Astrocyte (in vitro differentiated cells and primary cell): ENCODE results near the gene KRT80. TPM values are rescaled to one million over a fixed set of nuclear protein-coding genes. Genes with fewer than 3 reads are reported as not detected.

ENCODE experiments used
- DNase-seq: peaks from one replicate; pipeline ENCODE4 v3.0.0-alpha.2; 2010; ENCODE audit warnings: low read depth
- FAIRE-seq: peaks from 2 replicates; lab custom pipeline; 2011; peaks lifted over from hg19 to GRCh38; lab: Jason Lieb, UNC
- H2AFZ ChIP-seq: 2 replicates; pipeline ENCODE4 v1.6.0; 2012; ENCODE audit warnings: low read depth, low read length, inconsistent platforms
- H3K27ac ChIP-seq: 2 replicates; pipeline ENCODE4 v1.5.1; 2011; ENCODE audit warnings: low read depth, low read length, inconsistent platforms
- H3K27me3 ChIP-seq: 2 replicates; pipeline ENCODE4 v1.6.0; 2011; ENCODE audit warnings: low read length, inconsistent platforms; ENCODE audit not compliant: insufficient read depth
- H3K36me3 ChIP-seq: 2 replicates; pipeline ENCODE4 v1.5.1; 2011; ENCODE audit warnings: low read length, inconsistent platforms; ENCODE audit not compliant: insufficient read depth
- H3K4me1 ChIP-seq: 2 replicates; pipeline ENCODE4 v1.5.1; 2011; ENCODE audit warnings: low read length, inconsistent platforms; ENCODE audit not compliant: insufficient read depth
- H3K4me2 ChIP-seq: 2 replicates; pipeline ENCODE4 v1.6.0; 2012; ENCODE audit warnings: low read length, inconsistent platforms
- H3K4me3 ChIP-seq: 2 replicates; pipeline ENCODE4 v1.5.1; 2011; ENCODE audit warnings: low read depth, mild to moderate bottlenecking, low read length, inconsistent platforms; ENCODE audit not compliant: insufficient read depth
- H3K79me2 ChIP-seq: 2 replicates; pipeline ENCODE4 v1.6.0; 2012; ENCODE audit warnings: mild to moderate bottlenecking, low read length, inconsistent platforms; ENCODE audit not compliant: insufficient read depth
- H3K9ac ChIP-seq: 2 replicates; pipeline ENCODE4 v1.6.0; 2012; ENCODE audit warnings: mild to moderate bottlenecking, low read length, inconsistent platforms
- H3K9me3 ChIP-seq: 2 replicates; pipeline ENCODE4 v1.5.1; 2012; ENCODE audit warnings: low read depth, mild to moderate bottlenecking, low read length, inconsistent platforms; ENCODE audit not compliant: insufficient read depth
- H4K20me1 ChIP-seq: 2 replicates; pipeline ENCODE4 v1.6.0; 2012; ENCODE audit warnings: low read length, inconsistent platforms; ENCODE audit not compliant: insufficient read depth
- H3K27ac Mint-ChIP-seq: one replicate; pipeline ENCODE4 v1.8.0; 2021; ENCODE audit warnings: mild to moderate bottlenecking, mixed read lengths; ENCODE audit not compliant: unreplicated experiment
- H3K27me3 Mint-ChIP-seq: one replicate; pipeline ENCODE4 v1.8.0; 2021; ENCODE audit warnings: low read depth, mixed read lengths; ENCODE audit not compliant: unreplicated experiment
- H3K36me3 Mint-ChIP-seq: one replicate; pipeline ENCODE4 v1.8.0; 2021; ENCODE audit warnings: low read depth, mixed read lengths; ENCODE audit not compliant: unreplicated experiment
- H3K4me1 Mint-ChIP-seq: one replicate; pipeline ENCODE4 v1.8.0; 2021; ENCODE audit warnings: low read depth, mixed read lengths; ENCODE audit not compliant: unreplicated experiment
- H3K4me3 Mint-ChIP-seq: one replicate; pipeline ENCODE4 v1.8.0; 2021; ENCODE audit warnings: mild to moderate bottlenecking, moderate library complexity, mixed read lengths; ENCODE audit not compliant: unreplicated experiment
- H3K9me3 Mint-ChIP-seq: one replicate; pipeline ENCODE4 v1.8.0; 2021; ENCODE audit warnings: mild to moderate bottlenecking, mixed read lengths; ENCODE audit not compliant: unreplicated experiment
- CTCF ChIP-seq: IDR thresholded peaks from 2 replicates; pipeline ENCODE4 v1.5.1; 2011; ENCODE audit warnings: low read depth, mild to moderate bottlenecking, inconsistent platforms, low read length, moderate library complexity; ENCODE audit not compliant: insufficient read depth
- EZH2 ChIP-seq: IDR thresholded peaks from 2 replicates; pipeline ENCODE4 v1.6.1; 2012; ENCODE audit warnings: mild to moderate bottlenecking, low read length, inconsistent platforms; ENCODE audit not compliant: insufficient read depth
- total RNA-seq: library from RNA; stranded (reverse); gene quantifications from 2 replicates; pipeline ENCODE4 v1.2.1, GENCODE V29; 2021

Gene KRT80
- total RNA-seq, 1 donor from 2014 or later = 3.6 TPM

DNA sequence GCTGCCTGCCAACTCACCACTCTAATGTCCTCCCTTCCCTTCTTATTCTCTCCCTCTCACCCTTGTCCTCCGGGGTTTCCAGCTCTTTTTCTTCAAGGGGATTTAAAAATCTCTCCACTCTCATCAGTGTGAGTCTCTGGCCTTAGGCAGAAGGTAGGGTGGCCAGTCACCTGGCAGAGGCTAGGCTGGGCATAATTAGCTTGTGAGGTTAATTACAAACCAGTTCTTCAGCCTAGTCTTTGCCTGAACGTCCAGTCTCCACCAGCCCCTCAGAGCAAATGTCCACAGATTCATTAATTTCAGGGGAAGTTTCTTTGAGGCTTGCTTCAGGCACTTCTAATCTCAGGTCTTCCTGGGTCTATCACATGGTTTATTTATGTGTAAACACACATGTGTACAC is 48.0 kb upstream of the KRT80 start:
- no peaks in the 10 kb centered on the region for H4K20me1 ChIP-seq
- H3K27me3 Mint-ChIP-seq = peaks cover 18% of the 10 kb centered on the region
- H3K36me3 ChIP-seq = no peaks in the 10 kb centered on the region
- H3K4me1 Mint-ChIP-seq = peaks cover 41% of the 10 kb centered on the region
- no peak overlapping the region for H3K4me3 ChIP-seq
- no peak overlapping the region for H3K27ac ChIP-seq
- H3K27me3 ChIP-seq = no peaks in the 10 kb centered on the region
- H2AFZ ChIP-seq = no peak overlapping the region
- no peak for FAIRE-seq
- H3K9ac ChIP-seq = no peak overlapping the region
- H3K9me3 Mint-ChIP-seq = peaks cover 2% of the 10 kb centered on the region
- H3K36me3 Mint-ChIP-seq = peaks cover 23% of the 10 kb centered on the region
- no peak overlapping the region for H3K27ac Mint-ChIP-seq
- H3K4me3 Mint-ChIP-seq = no peak overlapping the region
- H3K9me3 ChIP-seq = no peaks in the 10 kb centered on the region
- H3K4me1 ChIP-seq = peaks cover 24% of the 10 kb centered on the region
- H3K79me2 ChIP-seq = no peaks in the 10 kb centered on the region
- H3K4me2 ChIP-seq = no peak overlapping the region
- TF ChIP-seq EZH2 (no peak), CTCF (no peak)
- no peak for DNase-seq

GRCh38 chr12:52238916-52239646 is 47.3 kb upstream of the KRT80 start:
- H3K27ac ChIP-seq = no peak overlapping the region

More at GRCh38 chr12:52238916-52239646, 47.3 kb upstream of the KRT80 start:
- no peak for FAIRE-seq
- H3K4me3 ChIP-seq = no peak overlapping the region
- no peaks in the 10 kb centered on the region for H3K9me3 ChIP-seq
- Mint-ChIP-seq H3K4me3 (no peak overlapping the region), H3K27me3 (peaks cover 23% of the 10 kb centered on the region), H3K4me1 (peaks cover 39% of the 10 kb centered on the region), H3K27ac (no peak overlapping the region), H3K9me3 (peaks cover 4% of the 10 kb centered on the region), H3K36me3 (peaks cover 27% of the 10 kb centered on the region)
- peaks cover 18% of the 10 kb centered on the region for H3K4me1 ChIP-seq
- no peak overlapping the region for H3K4me2 ChIP-seq
- TF ChIP-seq EZH2 (no peak), CTCF (no peak)
- no peak for DNase-seq
- H3K9ac ChIP-seq = no peak overlapping the region
- no peaks in the 10 kb centered on the region for H3K27me3 ChIP-seq
- no peaks in the 10 kb centered on the region for H3K79me2 ChIP-seq
- H3K36me3 ChIP-seq = no peaks in the 10 kb centered on the region
- no peak overlapping the region for H2AFZ ChIP-seq
- no peaks in the 10 kb centered on the region for H4K20me1 ChIP-seq
